ENCODE data around the gene UST. TPM values are rescaled to one million over a fixed set of nuclear protein-coding genes. Genes with fewer than 3 reads are reported as not detected.
A peak's percentile ranks its signal among the peaks of the same experiment; 100 is the strongest.

Gene UST
- 33.3 and 33.9 TPM in 2 replicates for total RNA-seq (ENCODE audit: low replicate concordance)

- H3K4me2 ChIP-seq = peak within 1 kb of the TSS; percentile 92
- peak within 1 kb of the TSS; percentile 31 for H3K9ac ChIP-seq
- H3K27me3 Mint-ChIP-seq (ENCODE audit: insufficient read depth, low read depth) = peaks cover 3% of the 10 kb centered on the region
- H3K9me3 Mint-ChIP-seq = no peaks in the 10 kb centered on the region
- H3K27ac ChIP-seq = peak within 1 kb of the TSS; percentile 15
- peaks cover 44% of the 10 kb centered on the region for H3K79me2 ChIP-seq (ENCODE audit: low read depth)
- peak within 1 kb of the TSS; percentile 94 for H3K27ac Mint-ChIP-seq
- H4K20me1 ChIP-seq (ENCODE audit: low read depth) = peaks cover 38% of the 10 kb centered on the region
- no peaks in the 10 kb centered on the region for H3K27me3 ChIP-seq
- peak; percentile 96 for DNase-seq (ENCODE audit: low spot score)
- peaks cover 12% of the 10 kb centered on the region for H3K36me3 Mint-ChIP-seq
- H3K36me3 ChIP-seq = no peaks in the 10 kb centered on the region
- H3F3A ChIP-seq (ENCODE audit: low read depth) = peaks cover 11% of the 10 kb centered on the region
- peak within 1 kb of the TSS; percentile 92 for H2AFZ ChIP-seq (replicated peaks)
- H3K9me3 ChIP-seq (ENCODE audit: low read depth) = no peaks in the 10 kb centered on the region
- H3K4me1 ChIP-seq = peaks cover 21% of the 10 kb centered on the region
- peak within 1 kb of the TSS; percentile 96 for H3K4me3 Mint-ChIP-seq
- TF ChIP-seq CTCF (IDR thresholded peaks at IDR 0.05) (peak; percentile 60), EZH2 (IDR thresholded peaks at IDR 0.05) (no peak)
- H3K4me3 ChIP-seq = peak within 1 kb of the TSS; percentile 93
- peaks cover 45% of the 10 kb centered on the region for H3K4me1 Mint-ChIP-seq
Observed at GRCh38 chr6:148746363-148747144, at the start of gene UST. UST (plus strand) TSS chr6:148747030; CDS start chr6:148747431, 401 bp downstream.

- Histone ChIP-seq H3K79me2 (ENCODE audit: low read depth) (no peaks in the 10 kb centered on the region), H3K9ac (no peak overlapping the region), H2AFZ (replicated peaks) (no peak overlapping the region), H3K27me3 (no peaks in the 10 kb centered on the region), H3K27ac (no peak overlapping the region), H4K20me1 (ENCODE audit: low read depth) (no peaks in the 10 kb centered on the region), H3K9me3 (ENCODE audit: low read depth) (no peaks in the 10 kb centered on the region), H3K36me3 (no peaks in the 10 kb centered on the region), H3K4me1 (peaks cover 10% of the 10 kb centered on the region), H3F3A (ENCODE audit: low read depth) (peaks cover 3% of the 10 kb centered on the region), H3K4me3 (no peak overlapping the region), H3K4me2 (no peak overlapping the region)
- no peak for DNase-seq (ENCODE audit: low spot score)
- TF ChIP-seq EZH2phosphoT487 (IDR thresholded peaks at IDR 0.05) = no peak
- no peak for TF ChIP-seq EZH2 (IDR thresholded peaks at IDR 0.05)
- TF ChIP-seq CTCF (IDR thresholded peaks at IDR 0.05) = no peak
- H3K4me1 Mint-ChIP-seq = peaks cover 11% of the 10 kb centered on the region
- H3K4me3 Mint-ChIP-seq = no peak overlapping the region
- peaks cover 4% of the 10 kb centered on the region for H3K36me3 Mint-ChIP-seq
- H3K27ac Mint-ChIP-seq = no peak overlapping the region
- no peaks in the 10 kb centered on the region for H3K27me3 Mint-ChIP-seq (ENCODE audit: insufficient read depth, low read depth)
- H3K9me3 Mint-ChIP-seq = peaks cover 10% of the 10 kb centered on the region
Observed at GRCh38 chr6:148697895-148698440, 48.9 kb upstream of the UST start.

- Mint-ChIP-seq H3K27ac (no peak overlapping the region), H3K36me3 (peaks cover 2% of the 10 kb centered on the region), H3K4me1 (peaks cover 11% of the 10 kb centered on the region), H3K4me3 (no peak overlapping the region), H3K9me3 (peaks cover 11% of the 10 kb centered on the region), H3K27me3 (ENCODE audit: insufficient read depth, low read depth) (no peaks in the 10 kb centered on the region)
- H3K36me3 ChIP-seq = no peaks in the 10 kb centered on the region
- no peaks in the 10 kb centered on the region for H3K79me2 ChIP-seq (ENCODE audit: low read depth)
- no peak for TF ChIP-seq EZH2phosphoT487 (IDR thresholded peaks at IDR 0.05)
- no peak for TF ChIP-seq CTCF (IDR thresholded peaks at IDR 0.05)
- TF ChIP-seq EZH2 (IDR thresholded peaks at IDR 0.05) = no peak
- H2AFZ ChIP-seq (replicated peaks) = no peak overlapping the region
- no peak overlapping the region for H3K9ac ChIP-seq
- DNase-seq (ENCODE audit: low spot score) = no peak
- H3K27me3 ChIP-seq = no peaks in the 10 kb centered on the region
- H3K9me3 ChIP-seq (ENCODE audit: low read depth) = no peaks in the 10 kb centered on the region
- H4K20me1 ChIP-seq (ENCODE audit: low read depth) = no peaks in the 10 kb centered on the region
- H3K4me3 ChIP-seq = no peak overlapping the region
- H3K4me2 ChIP-seq = no peak overlapping the region
- no peak overlapping the region for H3K27ac ChIP-seq
- peaks cover 10% of the 10 kb centered on the region for H3K4me1 ChIP-seq
- H3F3A ChIP-seq (ENCODE audit: low read depth) = peaks cover 3% of the 10 kb centered on the region
Observed at GRCh38 chr6:148698671-148699180, 48.1 kb upstream of the UST start.
